HG02759 (cell line): ENCODE data around the gene NCOA1.
"Not testable (repeated sequence)": the region's sequence is repeated elsewhere in the genome, so short reads cannot be mapped to it uniquely, and the experiment has no call there.

Source experiments
- ATAC-seq: cut with Tn5 transposase; IDR thresholded peaks from one replicate; pipeline ENCODE4 v1.9.1; 2021; ENCODE audit warnings: mild to moderate bottlenecking, moderate library complexity; ENCODE audit not compliant: unreplicated experiment

NCOA1 gene

GRCh38 chr2:24676493-24676892 is 185.4 kb downstream of the NCOA1 start:
- no peak for ATAC-seq

DNA sequence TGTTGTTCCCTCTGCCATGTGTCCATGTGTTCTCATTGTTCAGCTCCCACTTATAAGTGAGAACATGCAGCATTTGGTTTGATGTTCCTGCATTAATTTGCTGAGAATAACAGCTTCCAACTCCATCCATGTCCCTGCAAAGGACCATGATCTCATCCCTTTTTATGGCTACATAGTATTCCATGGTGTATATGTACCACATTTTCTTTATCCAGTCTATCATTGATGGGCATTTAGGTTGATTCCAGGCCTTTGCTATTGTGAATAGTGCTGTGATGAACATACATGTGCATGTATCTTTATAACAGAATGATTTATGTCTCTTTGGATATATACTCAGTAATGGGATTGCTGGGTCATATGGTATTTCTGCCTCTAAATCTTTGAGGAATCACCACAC is 187.0 kb downstream of the NCOA1 start:
- ATAC-seq: not testable (repeated sequence)

GRCh38 chr2:24680196-24680595 is 189.1 kb downstream of the NCOA1 start:
- no peak for ATAC-seq

DNA sequence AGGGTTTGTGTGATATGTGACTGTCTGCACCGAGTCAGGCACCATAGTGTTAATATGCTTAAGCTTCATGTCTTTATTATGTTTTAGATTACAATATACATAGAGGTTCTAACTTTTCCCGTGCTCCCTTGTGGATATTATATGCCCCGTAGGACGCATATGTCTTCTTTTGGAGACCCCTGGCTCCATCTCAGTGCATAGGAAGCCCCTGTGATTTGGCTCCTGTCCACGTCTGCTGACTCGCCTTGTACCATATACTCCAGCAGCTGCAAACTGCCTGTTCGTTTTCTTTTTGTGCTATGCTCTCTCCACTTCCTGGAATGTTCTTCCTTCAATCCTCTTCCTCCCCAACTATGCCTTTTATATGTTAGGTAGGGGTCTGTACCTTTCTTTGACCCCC is 191.2 kb downstream of the NCOA1 start:
- ATAC-seq: no peak

DNA sequence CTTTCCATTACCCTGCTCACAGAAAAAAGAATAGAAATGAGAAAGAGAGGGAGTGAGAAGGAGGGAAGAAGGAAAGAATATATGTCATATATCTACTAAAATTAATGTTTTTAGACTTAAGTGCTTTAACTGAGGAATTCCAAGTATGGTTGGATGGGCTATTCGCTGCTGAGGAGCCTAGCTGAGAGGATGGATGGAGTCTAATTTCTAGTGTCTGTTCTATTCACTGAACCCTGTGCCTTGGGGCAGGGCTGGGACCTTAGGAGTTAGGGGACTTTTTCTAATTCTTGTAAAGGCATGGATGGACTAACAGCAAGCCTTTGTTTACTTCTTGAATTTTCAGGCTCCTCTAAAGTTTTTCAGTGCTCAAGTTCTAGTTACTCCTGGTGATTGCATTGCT is 192.4 kb downstream of the NCOA1 start:
- no peak for ATAC-seq

- no peak for ATAC-seq
Measured at GRCh38 chr2:24690524-24690923, 199.5 kb downstream of the NCOA1 start.

GRCh38 chr2:24691806-24692205 is 200.8 kb downstream of the NCOA1 start:
- ATAC-seq: no peak

GRCh38 chr2:24697792-24698191 is 206.7 kb downstream of the NCOA1 start:
- ATAC-seq: no peak

- ATAC-seq: no peak
Measured at GRCh38 chr2:24702800-24703199, 211.7 kb downstream of the NCOA1 start.

DNA sequence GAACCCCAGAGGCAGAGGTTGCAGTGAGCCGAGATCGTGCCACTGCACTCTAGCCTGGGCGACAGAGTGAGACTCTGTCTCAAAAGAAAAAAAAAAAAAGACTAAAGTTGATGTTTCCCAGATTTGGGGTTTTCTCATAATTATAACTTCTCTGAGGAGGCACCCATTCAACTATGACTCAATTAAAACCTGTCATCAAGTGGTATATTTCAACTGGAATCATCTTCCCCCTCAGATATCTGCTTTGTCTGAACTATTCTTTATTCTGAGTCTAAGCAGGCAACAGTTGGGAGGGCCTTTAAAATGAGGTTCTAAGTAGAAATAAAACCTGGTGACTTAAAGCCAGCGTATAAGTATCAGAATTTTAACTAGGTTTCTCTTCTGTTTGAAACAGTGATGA is 213.6 kb downstream of the NCOA1 start:
- ATAC-seq: no peak

DNA sequence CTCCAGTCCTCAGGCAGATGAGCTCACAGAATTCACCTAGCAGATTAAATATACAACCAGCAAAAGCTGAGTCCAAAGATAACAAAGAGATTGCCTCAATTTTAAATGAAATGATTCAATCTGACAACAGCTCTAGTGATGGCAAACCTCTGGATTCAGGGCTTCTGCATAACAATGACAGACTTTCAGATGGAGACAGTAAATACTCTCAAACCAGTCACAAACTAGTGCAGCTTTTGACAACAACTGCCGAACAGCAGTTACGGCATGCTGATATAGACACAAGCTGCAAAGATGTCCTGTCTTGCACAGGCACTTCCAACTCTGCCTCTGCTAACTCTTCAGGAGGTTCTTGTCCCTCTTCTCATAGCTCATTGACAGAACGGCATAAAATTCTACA is 216.1 kb downstream of the NCOA1 start:
- ATAC-seq: no peak

GRCh38 chr2:24708537-24709152 is 217.6 kb downstream of the NCOA1 start:
- ATAC-seq: no peak

GRCh38 chr2:24710806-24711205 is 219.8 kb downstream of the NCOA1 start:
- no peak for ATAC-seq

- ATAC-seq: no peak
Measured at GRCh38 chr2:24711865-24712264, 220.8 kb downstream of the NCOA1 start.

GRCh38 chr2:24712296-24712695 is 221.2 kb downstream of the NCOA1 start:
- no peak for ATAC-seq

- no peak for ATAC-seq
Measured at GRCh38 chr2:24717263-24717951, 226.4 kb downstream of the NCOA1 start.

DNA sequence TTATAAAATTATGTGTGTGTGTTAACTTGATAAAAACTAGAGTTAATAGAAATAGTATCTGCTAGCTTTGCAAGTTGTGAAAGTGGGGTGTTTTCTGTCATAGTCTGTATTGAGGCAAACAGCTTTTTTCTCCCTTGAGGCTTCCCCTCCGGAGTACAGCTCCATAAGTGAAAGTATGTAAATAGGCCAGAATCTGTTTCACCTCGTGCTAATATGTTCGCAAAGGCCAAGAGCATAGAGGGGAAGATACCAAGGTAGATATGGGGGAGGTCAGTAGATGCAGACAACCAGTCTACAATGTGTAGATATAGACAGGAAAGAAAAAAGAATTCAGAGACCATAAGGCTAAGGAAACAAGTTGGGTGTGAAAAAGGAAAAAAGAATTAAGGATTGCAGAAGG is 229.3 kb downstream of the NCOA1 start:
- peak; percentile 87 for ATAC-seq

DNA sequence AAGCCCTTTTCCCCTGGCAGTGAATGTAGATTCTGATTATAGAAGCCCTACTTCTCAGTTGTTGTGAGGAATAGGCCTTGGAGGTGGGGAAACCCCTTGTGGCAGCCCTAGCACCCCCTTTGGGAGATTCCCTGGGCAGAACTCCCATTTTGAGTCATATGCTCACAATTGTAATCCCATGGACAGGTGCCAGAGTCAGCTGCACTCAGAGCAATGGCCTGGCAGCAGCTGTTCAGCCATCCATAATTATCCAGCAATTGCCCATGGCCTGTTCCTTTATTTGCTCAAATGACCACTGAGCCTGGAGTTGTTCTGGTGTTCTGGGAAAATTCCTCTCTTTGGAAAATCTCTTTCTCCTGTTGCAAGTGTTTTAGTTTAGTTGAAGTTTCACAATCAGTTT is 230.4 kb downstream of the NCOA1 start:
- peak; percentile 52 for ATAC-seq

- no peak for ATAC-seq
Measured at GRCh38 chr2:24722141-24722790, 231.2 kb downstream of the NCOA1 start.

- ATAC-seq: no peak
Measured at GRCh38 chr2:24723191-24723590, 232.1 kb downstream of the NCOA1 start.

- ATAC-seq: no peak
Measured at GRCh38 chr2:24723665-24724064, 232.6 kb downstream of the NCOA1 start.

DNA sequence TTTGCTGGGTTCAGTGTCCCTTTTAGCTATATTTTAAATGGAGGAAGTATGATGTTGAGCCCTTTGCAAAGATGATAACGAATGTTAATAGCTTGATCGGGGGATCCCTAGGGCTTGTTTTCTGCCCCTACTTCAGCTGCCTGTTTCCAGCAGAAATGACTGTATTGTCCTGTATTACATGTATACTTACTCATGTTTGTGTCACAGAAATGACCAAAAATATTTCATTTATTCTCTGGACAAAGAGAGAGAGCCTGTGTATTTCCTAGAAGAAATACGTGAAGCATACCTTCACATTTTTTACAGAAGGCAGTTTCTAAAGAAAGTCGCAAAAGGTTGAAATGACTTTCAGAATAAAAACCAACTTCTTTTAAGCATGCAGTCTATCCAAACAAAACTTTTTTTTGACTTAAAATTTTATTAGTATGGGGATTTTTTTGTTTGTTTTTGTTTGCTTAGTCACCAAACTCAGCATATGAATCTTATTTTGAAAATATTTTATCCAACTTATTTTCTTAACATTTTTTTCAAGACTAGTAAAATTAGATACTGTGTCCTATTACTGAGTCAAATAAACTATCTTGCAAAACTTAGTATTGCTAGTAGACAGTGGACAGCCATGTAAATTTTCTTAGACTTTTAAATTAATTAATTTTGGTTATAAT is 233.2 kb downstream of the NCOA1 start:
- no peak for ATAC-seq
